GM21825 (cell line): ENCODE results near the gene TNS1.

ENCODE experiments used
- ATAC-seq: cut with Tn5 transposase; IDR thresholded peaks from one replicate; pipeline ENCODE4 v1.9.1; 2021; ENCODE audit warnings: mild to moderate bottlenecking, moderate library complexity; ENCODE audit not compliant: unreplicated experiment

TNS1 gene

GRCh38 chr2:217803653-217803960 lies 199.2 kb downstream of the TNS1 start:
- no peak for ATAC-seq

GRCh38 chr2:217802876-217803652 lies 199.7 kb downstream of the TNS1 start:
- no peak for ATAC-seq

GRCh38 chr2:217802266-217802665 lies 200.5 kb downstream of the TNS1 start:
- no peak for ATAC-seq

GRCh38 chr2:217801711-217802110 lies 201.1 kb downstream of the TNS1 start:
- ATAC-seq: no peak

- no peak for ATAC-seq
Measured at GRCh38 chr2:217801115-217801531, 201.7 kb downstream of the TNS1 start.

- no peak for ATAC-seq
Measured at GRCh38 chr2:217800433-217801114, 202.2 kb downstream of the TNS1 start.

- ATAC-seq: no peak
Measured at GRCh38 chr2:217799563-217800432, 203.0 kb downstream of the TNS1 start.

GRCh38 chr2:217798743-217799562 lies 203.8 kb downstream of the TNS1 start:
- peak; percentile 79 for ATAC-seq

GRCh38 chr2:217798191-217798590 lies 204.6 kb downstream of the TNS1 start:
- no peak for ATAC-seq

- ATAC-seq: no peak
Measured at GRCh38 chr2:217797661-217798069, 205.1 kb downstream of the TNS1 start.

GRCh38 chr2:217797165-217797564 lies 205.6 kb downstream of the TNS1 start:
- ATAC-seq: no peak

GRCh38 chr2:217795706-217796465 lies 206.9 kb downstream of the TNS1 start:
- ATAC-seq: no peak

- ATAC-seq: no peak
Measured at GRCh38 chr2:217795067-217795466, 207.7 kb downstream of the TNS1 start.

GRCh38 chr2:217794133-217794986 lies 208.4 kb downstream of the TNS1 start:
- no peak for ATAC-seq

GRCh38 chr2:217793566-217794132 lies 209.1 kb downstream of the TNS1 start:
- no peak for ATAC-seq

GRCh38 chr2:217792626-217793527 lies 209.9 kb downstream of the TNS1 start:
- ATAC-seq: no peak

- ATAC-seq: no peak
Measured at GRCh38 chr2:217791551-217791950, 211.2 kb downstream of the TNS1 start.
